SKM-1 treated with dmso at 0.1 percent for 144 hours (cell line): ENCODE measurements around the gene MYO3A.
"Not testable (repeated sequence)": the region's sequence is repeated elsewhere in the genome, so short reads cannot be mapped to it uniquely, and the experiment has no call there.

Experiments used
- DNase-seq: peaks from one replicate; lab custom pipeline; 2025; ENCODE audit not compliant: unreplicated experiment; lab: John Stamatoyannopoulos, UW

The MYO3A gene

DNA sequence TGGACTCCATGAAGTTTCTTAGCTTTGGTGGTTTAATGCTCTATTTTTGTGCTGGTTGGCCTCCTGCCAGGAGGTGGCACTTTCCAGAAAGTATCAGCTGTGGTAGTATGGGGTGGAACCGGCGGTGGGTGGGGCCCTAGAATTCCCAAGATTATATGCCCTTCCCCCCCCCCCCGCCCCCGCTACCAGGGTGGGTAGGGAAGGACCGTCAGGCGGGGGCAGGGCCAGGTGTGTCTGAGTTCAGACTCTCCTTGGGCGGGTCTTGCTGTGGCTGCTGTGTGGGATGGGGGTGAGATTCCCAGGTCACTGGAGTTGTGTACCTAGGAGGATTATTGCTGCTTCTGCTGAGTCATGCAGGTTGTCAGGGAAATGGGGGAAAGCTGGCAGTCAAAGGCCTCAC lies 146.9 kb downstream of the MYO3A start:
- not testable (repeated sequence) for DNase-seq

DNA sequence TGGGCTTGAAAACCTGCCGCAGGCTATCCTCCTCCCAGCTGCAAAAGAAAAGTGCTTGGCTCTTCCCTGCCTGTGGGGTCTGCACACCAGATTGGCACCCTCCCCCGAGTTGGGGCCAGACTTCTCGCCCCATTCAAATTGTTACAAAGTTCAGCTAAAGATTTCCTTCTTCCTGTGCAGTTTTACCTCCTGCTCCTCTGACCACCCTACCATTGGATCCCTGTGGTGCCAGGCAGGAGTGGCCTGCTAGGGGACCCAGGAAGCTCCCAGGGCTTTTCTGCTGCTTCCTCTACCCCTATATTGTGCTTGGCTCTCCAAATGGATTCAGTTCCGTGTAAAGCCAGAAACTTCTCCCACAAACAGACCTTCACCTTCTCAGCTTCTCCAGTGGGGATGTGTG lies 147.4 kb downstream of the MYO3A start:
- DNase-seq, result no peak

DNA sequence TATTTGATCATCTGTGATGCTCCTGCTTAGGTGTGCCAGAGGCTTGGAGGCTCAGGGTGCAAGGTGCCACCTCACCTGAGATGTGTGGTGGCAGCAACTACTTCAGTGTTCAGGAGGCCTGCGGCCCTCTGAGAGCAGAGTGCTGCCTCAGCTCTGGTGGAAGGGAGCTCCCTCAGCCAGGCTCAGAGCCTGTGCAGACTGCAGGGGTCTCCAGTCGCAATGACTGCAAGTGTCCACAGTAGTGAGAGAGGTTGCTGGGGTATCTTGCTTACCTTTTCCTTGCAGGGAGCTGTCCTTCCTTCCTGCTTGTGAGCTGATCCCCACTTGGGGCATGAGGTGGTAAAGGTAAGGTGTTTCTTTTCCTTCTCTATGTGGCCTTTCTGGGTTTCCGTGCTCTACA lies 151.5 kb downstream of the MYO3A start:
- DNase-seq, result no peak

DNA sequence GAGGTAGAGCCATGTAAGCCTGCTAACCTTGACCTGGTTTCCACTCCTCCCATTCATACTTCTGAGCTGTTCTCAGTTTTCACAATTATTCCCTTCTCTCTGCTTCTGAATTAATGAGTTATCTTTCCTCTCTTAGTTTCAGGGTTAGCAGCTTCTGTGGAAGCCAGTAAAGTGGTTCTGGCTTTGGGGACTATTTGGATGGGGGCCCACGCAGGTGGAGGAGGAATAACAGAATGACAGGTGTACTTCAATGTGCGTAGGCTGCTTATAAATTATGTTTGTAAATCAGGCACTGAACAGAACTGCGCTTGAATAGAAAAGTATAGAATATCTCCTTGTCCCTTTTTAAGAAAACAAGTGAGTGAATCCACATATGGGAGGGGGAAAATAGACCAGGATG lies 153.6 kb downstream of the MYO3A start:
- no peak for DNase-seq

DNA sequence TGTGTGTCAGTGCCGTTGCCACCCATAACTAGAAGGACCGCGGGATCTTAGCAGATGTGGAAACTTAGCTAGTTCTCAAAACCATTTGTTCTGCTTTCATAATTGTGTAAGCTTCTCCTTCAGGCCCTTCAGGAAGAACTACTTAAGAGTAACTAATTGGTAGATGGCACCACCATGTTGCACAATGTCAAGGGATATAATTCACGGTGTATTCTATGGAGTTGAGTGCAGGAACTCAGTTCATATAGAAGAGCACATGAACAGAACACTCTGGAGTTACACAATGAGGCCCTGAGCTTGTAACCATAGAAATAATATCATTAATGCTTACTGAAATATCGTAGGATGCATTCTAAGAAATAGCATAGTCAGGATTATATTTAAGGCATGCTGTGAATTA lies 156.0 kb downstream of the MYO3A start:
- DNase-seq, result peak; percentile 78

DNA sequence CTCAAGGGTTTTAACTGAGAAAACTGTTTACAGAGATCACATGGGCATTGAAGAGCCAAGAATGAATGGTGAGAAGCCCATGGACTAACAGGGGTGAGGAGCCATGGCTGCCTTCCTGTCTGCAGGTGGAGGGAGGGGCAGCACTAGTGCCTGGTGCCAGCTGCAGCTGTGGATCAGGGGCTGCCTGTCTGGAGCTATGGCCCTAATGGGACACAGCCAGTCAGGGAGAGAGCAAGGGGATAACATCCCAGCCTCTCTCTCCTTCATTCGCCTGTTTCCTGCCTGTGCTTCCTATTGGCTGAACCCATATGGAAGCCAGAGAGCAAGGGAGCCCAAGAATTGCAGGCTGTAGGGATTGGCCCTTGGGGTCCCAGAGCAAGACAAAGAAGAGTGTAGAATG lies 156.7 kb downstream of the MYO3A start:
- no peak for DNase-seq

DNA sequence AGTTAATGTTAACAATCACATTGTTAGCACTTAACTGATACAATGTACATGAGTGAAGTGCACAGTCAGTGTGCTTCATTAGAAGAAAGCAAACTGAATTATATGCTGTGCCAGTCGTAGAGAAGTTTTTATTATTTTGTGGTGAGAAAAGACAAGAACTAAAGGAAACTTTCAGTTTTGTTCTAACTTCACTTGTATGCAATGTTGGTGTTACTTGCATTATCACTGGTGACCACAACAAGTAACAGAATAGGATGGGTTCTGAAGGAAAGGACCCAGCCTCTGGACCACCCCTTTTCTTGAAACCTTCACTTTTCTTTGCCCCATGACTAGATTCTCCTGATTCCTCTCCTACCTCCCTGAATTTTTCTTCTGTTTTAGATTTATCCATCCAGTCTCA lies 159.2 kb downstream of the MYO3A start:
- DNase-seq, result no peak

DNA sequence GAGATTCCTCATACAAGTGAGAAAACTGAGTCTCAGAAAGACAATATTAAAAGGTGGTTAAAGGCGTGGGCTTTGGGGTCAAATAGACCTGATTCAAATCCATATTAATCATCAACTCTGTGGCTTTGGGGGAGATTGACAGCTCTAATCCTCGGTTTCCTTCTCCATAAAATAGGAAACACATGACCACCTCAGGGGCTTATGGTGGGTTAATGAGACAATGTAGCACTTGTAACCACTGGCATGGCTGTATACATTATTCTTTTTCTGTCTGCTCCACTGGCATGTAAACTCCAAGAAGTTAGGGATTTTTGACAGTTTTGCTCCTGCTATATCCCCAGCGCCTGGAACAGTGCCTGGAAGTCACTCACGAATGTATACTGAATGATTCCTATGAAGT lies 161.8 kb downstream of the MYO3A start:
- no peak for DNase-seq

DNA sequence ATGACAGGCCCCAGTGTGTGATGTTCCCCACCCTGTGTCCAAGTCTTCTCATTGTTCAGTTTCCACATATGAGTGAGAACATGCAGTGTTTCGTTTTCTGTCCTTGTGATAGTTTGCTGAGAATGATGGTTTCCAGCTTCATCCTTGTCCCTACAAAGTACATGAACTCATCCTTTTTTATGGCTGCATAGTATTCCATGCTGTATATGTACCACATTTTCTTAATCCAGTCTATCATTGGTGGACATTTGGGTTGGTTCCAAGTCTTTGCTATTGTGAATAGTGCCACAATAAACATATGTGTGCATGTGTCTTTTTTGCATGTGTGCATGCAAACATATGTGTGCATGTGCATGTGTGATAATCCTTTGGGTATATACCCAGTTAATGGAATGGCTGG lies 163.5 kb downstream of the MYO3A start:
- DNase-seq, result not testable (repeated sequence)

DNA sequence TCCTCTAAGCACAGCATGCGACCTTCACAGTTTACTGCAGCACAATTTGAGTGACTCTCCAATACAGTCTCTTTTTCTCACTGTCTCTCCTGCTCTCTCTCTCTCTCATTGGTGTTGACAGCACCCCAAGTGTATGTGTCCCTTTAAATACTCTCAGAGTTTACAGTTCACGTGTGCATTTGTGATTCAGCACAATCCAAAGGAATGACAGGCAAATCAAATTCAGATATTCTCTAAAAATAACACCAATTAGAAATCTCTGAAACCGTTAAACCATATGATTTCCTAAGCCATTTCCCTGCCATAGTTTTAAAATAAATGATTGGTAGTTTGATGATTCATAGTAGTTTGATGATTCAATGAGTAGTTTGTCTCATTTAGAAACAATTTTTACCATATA lies 178.5 kb downstream of the MYO3A start:
- no peak for DNase-seq

DNA sequence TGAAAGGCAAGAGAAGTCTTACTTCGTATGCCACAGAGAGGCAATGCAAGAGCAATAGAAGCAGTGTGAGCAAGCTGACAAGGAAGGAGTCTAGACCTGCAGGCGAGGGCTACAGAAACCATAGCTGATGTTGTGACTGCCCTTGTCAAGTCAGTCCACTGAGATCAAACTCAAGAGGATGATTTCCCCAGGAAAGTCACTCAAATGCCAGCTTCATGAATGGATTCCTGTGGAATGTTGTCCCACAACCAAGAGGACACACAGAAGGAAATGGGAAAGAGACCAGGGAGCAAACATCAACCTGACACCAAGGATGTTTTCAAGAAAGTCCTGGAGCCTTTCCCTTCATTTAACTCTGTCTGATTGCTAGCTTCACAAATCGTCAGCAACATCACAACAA lies 204.6 kb downstream of the MYO3A start:
- DNase-seq, result no peak

DNA sequence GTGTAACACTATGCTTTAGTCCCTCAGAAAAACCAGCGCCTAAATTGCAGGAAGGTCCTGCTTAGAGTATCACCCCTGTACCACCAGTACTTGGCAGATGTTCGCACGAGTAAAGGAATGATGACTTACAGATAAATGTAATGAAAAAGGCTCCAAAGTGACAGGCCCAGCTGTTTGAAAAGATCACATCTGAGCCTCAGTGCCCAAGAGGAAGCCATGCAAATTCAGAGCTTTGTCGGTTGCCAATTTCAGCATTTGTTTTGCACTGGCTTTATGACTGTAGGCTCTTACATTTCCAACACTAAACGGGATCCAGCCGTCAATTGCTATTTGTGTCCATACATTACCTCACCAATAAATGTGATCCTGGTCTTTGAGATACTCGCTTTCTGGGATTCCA lies 222.0 kb downstream of the MYO3A start:
- DNase-seq, result no peak

DNA sequence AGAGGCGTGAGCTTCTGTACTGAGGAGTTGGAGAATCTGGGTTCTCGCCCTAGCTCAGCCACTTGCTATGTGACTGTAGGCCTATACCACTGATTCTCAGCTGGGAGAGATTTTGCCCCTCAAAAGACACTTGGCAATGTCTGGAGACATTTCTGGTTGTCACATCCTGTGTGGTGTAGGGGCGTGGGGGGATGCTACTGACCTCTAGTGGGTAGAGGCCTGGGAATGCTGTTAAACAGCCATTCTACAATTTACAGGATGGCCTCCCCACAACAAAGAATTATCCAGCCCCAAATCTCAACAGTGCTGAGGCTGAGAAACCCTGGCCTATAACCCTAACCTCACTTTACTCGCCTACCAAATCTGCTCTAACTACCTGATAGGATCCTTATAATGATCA lies 223.7 kb downstream of the MYO3A start:
- DNase-seq, result no peak

DNA sequence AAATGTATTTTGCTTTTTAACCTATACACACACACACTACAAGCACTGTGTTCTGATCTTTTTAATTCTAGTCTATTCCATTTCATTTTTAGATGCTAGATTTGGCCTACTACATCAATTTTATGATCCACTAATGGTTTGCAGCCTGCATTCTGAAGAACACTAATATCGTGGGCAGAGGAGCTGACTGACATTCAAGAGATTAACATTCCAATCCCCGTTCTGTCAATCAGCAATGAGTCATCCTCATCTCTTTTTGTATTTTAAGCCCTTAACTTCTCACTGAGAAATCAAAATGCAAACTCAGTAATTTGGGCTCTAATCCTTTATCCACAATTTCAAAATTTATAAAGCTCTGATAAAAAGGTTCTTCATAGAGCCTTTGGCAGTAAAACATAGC lies 235.4 kb downstream of the MYO3A start:
- no peak for DNase-seq

DNA sequence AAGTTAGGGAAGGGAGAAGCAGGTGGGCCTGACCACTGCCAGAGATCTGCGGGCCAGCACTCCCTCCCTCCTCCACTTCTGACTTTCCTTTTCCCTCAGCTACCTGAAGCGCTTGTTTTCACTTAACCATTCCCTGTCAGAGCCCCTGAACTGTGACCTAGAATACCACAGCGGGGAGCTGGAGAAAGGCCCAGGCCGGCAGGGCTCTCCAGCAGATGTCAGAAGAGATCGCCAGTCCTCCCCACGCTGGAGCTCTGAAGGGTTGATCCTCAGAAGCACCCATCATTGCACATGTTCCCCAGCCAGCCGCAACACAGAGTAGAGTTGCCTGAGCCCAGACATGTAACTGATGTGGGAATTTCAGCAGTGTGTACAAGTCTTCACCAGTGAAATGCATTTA lies 238.1 kb downstream of the MYO3A start:
- no peak for DNase-seq

DNA sequence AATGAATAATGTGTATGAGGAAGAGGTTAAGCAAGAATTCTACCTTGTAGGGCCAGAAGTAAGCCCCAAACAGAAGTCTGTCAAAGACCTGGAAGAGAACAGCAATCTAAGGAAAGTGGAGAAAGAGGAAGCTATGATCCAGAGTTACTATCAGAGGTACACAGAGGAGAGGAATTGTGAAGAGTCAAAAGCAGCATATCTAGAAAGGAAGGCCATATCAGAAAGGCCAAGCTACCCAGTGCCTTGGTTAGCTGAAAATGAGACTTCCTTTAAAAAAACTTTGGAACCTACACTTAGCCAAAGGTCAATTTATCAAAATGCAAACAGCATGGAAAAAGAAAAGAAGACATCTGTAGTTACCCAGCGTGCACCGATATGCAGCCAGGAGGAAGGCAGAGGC lies 239.8 kb downstream of the MYO3A start:
- no peak for DNase-seq

DNA sequence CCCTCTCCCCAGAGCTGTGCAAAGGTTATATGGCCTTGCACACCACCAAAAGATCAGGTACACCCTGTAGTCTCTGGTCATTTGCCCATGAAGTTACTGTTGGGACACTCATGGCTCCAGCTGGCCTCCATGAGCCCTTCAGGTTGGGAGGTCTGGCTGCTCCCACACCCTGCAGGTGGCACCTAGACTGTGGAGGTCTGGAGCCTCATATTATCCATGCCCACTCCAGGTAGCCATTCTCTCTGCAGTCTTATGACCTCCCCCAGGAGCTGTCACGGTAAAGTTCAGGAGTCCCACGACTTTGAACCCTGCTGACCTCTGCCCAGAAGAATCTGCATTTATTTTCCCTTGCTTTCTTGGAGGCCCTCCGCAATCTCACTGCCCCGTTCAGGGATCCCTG lies 243.3 kb downstream of the MYO3A start:
- DNase-seq, result no peak

DNA sequence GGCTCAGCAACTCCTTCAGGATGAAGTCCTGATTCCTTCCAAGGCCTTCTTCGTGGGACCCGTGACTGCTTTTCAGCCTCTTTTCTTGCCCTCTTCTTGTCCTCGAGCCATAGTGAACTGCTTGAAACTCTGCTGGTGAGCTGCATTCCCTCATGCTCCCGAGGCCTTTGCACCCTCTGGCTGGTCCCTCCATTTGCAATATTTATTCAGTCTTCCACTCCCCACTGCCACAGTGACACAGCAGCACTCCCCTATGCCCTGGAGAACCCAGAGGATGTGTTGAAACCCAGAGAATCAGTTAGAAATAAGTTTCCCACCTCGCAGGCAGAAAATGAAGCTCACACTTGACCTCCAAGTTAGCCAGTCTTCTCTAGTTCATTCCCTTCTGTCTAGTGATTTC lies 260.2 kb downstream of the MYO3A start:
- no peak for DNase-seq

DNA sequence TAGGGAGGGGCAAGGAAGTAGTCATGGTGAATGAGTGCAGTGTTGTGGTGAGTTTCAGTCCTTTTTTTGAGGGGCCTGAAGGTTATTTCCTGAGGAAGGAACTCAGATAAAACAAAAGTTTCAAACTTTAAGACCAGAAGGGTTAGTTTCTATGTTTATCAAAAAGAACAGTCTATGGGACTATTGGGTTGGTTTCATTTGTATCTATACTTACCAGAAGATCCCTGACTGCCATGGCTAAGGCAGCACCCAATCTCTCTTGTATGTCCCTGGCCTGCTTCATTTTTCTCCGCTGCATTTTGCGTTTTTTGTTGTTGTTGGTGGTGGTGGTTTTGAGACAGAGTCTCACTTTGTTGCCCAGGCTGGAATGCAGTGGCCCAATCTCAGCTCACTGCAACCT lies 263.2 kb downstream of the MYO3A start:
- no peak for DNase-seq

DNA sequence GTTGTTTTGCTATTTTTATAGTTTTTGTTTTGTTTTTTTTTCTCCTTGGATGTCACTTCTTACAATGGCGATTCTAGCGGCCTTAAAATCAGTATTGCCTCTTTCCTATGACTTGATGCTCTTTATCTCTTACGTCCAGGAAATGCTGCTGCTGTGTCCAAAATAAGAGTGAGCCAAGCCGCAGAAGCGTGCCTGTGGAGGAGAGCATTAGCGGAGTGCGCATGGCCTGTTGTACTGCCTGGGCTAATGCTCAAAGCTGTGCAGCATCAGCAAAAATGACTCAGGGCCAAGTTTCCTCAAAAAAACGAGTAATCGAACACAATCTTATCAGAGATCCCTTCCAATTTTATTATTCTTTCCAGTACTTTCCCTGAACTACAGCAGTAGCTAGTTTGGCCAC lies 264.1 kb downstream of the MYO3A start:
- DNase-seq, result no peak

DNA sequence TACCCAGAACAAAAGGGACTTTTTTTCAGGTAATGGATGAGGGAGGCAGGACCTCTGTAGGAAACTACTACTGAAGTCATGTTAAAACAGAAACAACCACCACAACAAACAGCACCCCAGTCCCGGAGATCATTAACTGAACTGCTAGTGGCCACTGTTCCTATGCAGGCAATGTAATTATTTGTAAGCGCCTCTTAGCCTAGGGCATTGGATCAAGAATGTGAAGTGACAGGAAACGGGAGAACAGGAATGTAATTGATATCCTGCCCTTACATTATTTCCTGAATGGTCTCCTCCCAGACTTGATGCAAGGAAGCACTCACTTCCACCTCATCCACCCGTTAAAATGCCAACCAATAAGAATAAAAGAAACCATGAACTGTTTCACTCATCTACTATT lies 265.8 kb downstream of the MYO3A start:
- no peak for DNase-seq

DNA sequence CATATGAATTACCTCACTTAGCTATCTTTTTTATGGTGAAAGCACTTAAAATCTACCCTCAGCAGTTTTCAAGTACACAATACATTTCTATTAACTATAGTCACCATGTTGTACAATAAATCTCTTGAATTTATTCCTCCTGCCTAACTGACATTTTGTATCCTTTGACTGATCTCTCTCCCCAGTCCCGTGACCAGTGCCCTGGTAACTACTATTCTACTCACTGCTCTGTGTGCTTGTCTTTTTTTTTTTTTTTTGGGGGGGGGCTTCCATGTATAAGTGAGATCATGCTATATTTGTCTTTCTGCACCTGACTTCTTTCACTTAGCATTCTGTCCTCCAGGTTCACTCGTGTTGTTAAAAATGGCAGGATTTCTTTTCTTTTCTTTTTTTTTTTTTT lies 271.2 kb downstream of the MYO3A start:
- DNase-seq, result no peak

DNA sequence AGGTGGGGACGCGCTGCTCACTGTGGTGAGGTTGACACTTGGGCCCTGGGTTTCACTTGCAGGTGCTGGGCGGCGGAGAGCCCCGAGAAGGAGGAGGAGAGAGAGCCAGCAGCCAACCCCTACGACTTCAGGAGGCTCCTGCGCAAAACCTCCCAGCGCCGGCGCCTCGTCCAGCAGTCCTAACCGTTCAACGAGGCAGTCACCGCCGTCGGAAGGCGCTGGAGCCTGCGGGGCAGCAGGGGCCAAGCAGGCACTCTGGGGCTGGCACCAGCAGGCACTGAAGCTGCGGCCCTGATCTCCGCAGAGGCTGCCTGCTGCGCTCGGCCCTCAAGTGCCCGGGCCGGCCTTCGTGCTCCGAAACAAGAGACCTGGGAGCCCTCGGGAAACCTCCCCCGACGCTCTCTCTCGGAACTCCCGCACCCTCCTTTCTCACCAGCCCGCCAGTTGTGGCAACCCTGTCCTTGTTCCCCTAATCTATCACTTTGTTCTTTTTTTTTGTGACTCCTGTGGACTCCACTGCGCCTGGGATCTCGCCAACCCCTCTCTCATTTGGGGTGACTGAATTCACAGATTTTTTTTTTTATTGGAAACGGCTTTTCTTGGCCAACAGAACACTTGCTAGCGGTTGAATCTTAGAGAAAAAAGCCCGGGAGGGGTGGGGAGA lies 277.9 kb downstream of the MYO3A start:
- DNase-seq, result no peak

DNA sequence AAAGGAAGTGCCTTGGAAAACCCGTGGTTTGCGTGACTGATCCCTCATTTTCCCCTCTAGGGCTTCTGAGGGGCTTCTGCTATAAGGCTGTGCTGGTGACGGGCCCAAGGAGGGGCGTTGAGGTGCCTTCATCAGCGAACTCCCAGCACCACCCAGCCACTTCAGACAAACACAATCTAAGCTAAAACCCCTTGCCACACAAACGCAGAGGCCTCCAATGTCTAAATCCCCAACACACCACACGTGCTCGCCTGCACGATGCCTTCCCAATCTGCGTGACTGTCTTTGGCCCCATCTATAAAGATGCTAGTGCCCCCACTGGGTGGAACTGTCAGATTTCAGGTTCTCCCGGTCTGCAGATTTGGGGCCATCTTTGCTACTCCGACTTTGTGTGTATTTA lies 278.5 kb downstream of the MYO3A start:
- no peak for DNase-seq
